ENCODE data around the gene ARHGEF3.

The ARHGEF3 gene

DNA sequence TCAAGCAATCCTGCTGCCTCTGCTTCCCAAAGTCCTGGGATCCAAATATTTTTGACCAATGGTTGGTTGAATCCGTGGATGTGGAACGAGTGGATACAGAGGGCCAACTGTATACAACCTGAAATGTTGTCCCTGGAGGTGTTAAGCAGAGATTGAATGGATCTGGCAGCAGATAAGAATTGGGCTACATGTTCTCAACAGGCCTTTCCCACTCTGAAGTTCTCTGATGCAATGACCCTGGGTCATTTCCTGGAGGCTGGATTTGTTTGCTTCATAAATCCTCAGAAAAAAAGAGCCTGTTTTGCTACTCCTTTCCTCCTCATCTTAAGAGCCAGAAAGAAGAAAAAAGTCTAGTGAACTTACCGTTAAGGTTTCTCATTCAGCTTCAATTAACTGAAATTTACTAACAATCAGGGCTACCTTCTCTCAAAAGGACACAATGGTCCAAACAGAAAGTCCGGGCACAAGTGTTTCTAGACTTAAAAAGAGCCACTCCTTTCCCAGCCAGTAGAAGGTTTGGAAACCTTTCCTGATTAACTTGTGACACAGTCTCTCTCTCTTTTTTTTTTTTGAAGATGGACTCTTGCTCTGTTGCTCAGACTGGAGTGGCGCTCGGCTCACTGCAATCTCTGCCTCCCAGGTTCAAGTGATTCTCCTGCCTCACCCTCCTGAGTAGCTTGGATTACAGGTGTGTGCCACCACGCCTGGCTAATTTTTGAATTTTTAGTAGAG lies 6.5 kb downstream of the ARHGEF3 start:
- DNase-seq (ENCODE audit: low read depth), result peak; percentile 26

GRCh38 chr3:56792193-56792592 lies 9.6 kb downstream of the ARHGEF3 start:
- no peak for DNase-seq (ENCODE audit: low read depth)

DNA sequence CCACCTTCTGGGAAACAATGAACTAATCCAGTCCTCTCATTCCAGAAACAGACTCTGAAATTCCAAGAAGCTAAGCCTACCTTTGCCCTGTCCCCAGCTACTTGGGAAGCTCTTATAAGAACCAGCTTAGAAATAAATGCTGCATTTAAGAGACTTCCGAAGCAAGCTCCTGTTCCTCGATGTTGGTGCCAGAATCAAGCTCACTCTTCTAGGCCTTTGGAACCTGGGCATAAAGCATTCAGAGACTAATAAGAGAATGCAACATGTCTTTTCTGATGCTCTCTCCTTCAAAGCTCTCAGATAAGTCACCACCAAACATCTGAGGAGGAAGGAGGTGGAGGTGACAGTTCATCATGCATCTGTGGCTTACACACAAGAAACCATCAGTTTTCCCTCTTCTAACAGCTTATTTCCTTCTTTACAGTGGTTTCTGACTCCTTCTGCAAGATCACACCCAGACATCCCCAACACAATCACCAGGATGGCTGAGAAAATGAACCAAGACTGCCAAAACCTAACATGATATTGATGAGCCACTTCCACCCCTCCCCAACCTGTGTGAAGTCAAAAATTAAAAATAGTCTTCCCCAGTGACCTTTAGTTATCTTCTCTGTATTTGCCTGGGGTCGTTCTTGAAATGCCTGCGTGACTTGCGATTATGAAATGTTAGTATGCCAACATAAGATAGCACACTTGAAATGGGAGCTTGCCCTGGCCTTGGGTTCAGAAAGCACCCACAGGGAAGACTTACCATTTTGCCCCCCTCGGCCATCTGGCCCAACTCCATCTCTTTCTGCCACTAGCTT lies 11.5 kb downstream of the ARHGEF3 start:
- no peak for DNase-seq (ENCODE audit: low read depth)

DNA sequence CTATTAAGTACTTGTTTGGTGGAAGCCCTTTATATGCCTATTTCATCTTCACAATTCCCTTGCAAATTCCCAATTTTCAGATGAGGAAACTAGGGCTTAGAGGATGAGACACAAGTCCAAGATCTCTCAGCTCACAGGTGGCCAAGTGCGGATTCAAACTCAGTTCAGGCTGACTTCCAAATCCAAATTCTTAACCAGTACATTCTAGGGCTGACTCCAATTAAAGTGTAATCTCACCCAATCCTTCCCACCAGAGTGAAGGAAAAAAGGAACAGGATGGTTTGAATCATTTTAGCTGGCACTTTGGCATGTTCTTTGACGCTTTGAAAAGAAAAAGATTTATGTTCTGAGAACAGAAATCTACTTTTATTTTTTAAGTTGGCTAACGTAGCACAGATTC lies 12.7 kb downstream of the ARHGEF3 start:
- DNase-seq (ENCODE audit: low read depth), result no peak

DNA sequence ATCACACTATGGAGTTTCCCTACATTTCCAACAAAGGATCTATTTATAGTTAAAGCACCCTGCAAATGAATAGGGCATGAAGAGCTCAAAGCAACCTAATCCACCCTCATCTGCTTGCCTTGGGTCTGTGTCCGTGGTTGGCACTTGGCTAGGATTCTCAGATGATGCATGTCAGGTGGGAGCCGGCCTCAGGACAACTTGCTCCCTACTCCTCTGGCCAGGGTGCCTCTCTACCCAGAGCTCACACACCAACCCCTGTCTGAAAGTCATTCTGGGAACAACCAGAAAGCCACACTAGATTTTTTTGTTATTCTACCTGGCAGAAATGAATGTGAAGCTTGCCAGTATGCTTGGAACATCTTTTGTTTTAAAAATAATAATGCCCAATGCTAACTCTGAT lies 13.2 kb downstream of the ARHGEF3 start:
- no peak for DNase-seq (ENCODE audit: low read depth)

- DNase-seq (ENCODE audit: low read depth), result no peak
These were observed 13.9 kb downstream of the ARHGEF3 start for GRCh38 chr3:56787784-56788256.

DNA sequence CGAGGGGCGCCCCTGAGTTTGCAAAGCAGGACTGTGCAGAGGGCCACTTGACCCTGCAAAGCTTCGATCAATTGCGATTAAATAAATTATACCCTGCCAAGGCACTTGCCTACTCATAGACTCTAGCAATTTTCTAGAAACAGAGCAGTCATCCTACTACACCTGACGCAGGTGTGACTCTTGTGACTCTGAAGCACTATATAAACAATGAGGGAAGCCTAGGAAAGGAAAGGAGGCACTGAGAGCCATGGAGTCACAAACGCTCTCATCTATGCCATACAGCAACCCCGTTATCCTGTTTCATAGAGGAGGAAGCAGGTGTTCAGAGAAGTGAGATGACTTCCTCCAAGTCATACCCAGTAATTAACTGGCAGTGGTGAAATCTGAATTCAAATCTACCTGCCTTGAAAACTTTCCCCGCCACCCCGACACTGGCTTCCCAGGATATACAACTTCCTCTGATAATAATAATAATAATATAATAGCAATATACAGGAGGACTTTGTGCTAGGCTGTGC lies 14.4 kb downstream of the ARHGEF3 start:
- DNase-seq (ENCODE audit: low read depth), result no peak

DNA sequence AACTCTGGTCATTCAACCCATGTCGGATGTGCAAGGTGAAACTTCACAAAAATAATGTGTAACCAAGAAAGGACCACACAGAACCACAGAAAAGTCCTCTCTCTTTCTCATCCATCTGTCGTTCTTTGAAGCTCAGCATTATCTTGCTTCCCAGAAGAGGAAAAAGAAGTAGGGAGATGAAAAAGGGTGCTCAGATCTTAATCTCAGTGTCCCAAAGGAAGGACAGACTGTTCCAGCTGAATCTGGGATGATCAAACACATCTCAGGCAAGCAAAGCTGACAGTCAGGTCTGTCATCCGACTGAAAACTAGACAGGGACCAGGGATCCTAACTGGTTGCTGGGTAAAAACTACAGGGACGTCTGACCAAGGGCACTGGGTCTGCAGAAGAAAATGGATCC lies 16.2 kb downstream of the ARHGEF3 start:
- DNase-seq (ENCODE audit: low read depth), result no peak

DNA sequence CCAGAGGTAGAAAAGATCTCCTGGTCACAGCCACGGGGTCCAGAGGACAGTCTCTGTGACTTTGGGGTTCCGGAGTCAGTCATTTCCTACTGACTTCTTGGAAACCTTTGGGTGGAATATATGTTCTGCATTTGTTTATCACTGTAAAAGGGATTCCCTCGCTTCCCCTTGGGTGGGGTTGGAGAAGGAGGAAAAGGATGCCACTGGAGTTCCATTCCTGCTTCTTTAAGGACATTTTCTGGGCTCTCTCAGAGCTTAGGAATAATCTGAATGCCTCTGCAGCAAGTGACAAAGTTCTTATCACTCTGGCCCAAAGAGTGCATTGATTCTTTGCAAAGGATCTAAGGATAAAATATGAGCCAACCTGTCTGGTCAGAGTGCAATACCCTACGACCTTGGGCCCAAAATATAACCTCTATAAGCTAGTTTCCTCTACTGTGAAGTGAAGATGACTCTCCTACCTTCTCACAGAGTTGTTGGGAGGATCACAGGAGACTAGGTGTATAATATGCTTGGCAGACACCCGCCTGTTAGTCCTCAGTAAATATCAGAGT lies 17.2 kb downstream of the ARHGEF3 start:
- no peak for DNase-seq (ENCODE audit: low read depth)

DNA sequence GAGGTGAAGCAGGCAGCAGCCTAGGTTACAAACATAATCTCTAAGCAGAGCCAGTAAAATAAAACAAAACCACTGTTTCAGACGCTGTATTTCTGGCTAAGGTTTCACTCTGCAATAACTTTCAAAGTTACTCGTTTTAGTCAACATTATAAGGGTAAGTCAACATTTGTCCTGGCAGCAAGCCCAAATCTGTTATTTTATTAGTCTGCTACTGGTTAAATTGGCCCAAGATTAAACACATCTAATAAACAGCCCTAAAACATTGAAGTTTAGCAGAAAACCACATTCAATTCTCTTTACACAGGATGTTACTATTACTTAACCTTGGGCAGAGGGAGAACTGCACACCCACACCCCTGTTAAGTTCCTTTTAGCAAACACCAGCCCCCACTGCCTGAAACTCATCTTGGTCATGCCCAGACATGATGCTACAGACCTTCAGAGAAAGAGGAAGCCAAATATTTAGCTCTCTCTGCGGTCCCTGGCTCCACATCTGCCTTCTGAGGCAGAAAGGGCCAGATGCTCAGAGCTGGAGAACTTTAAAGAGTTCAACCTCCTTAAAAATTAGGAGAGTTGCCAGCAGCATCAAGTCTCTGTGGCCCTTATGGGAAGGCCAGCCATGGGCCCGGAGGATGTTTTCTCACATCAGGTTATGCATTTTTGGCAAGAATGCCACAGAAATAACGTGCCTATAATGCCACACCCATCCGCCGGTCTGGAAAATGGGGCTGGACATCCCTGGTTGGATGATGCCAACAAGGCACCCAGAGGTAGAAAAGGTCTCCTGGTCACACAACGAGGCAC lies 17.9 kb downstream of the ARHGEF3 start:
- peak; percentile 70 for DNase-seq (ENCODE audit: low read depth)

- no peak for DNase-seq (ENCODE audit: low read depth)
These were observed 18.8 kb downstream of the ARHGEF3 start for GRCh38 chr3:56782906-56783305.

GRCh38 chr3:56782215-56782614 lies 19.5 kb downstream of the ARHGEF3 start:
- no peak for DNase-seq (ENCODE audit: low read depth)

DNA sequence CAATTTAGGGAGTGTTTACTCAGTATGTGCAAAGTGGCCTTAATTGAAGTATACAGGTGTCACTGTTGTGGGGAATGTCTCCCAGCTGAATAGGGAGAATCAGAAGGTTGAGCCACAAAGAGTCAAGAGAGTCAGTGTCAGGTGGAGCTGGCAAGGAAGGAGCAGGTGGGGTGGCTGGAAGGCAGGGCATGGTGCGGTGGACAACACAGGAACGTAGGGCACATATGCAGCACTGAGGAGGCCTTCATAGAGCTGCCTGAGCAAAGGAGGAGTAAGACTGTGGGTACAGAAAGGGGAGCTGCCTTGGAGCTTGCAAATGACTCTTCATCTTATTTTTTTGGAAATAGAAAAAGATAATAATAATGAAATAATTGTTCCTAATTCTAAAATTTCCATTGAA lies 20.0 kb downstream of the ARHGEF3 start:
- no peak for DNase-seq (ENCODE audit: low read depth)

DNA sequence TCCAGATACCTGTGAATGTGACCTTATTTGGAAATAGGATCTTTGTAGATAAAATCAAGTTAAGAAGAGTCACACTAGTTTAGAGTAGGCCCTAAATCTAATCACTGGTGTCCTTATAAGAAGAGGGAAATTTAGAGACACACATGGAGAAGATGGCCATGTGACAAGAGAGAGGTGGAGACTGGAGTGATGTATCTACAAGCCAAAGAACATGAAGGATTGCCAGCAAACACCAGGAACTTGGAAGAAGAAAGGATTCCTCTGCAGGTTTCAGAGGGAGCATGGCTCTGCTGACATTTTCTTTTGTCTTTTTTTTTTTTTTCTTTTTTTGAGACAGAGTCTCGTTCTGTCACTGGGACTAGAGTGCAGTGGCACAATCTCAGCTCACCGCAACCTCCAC lies 20.8 kb downstream of the ARHGEF3 start:
- DNase-seq (ENCODE audit: low read depth), result no peak

DNA sequence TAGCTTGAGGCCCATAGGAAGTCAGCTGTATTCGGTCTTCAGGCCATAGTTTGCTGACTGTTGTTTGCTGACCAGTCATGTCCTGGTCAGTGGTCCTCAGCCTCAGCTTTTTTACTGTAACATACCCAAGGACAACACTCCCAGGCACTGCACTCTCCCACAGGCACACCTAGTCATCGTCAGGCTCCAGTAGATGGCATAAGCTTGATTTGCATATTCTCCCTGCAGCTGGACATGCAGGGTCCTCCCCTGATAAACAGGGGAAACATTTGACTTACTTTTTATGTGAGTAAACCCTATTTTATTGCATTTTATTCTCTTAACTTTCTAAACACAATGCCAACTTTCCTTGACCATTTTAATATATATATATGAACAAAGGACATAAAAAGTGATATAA lies 22.9 kb downstream of the ARHGEF3 start:
- DNase-seq (ENCODE audit: low read depth), result no peak

- no peak for DNase-seq (ENCODE audit: low read depth)
These were observed 25.2 kb downstream of the ARHGEF3 start for GRCh38 chr3:56776556-56776950.

GRCh38 chr3:56775838-56776555 lies 25.8 kb downstream of the ARHGEF3 start:
- DNase-seq (ENCODE audit: low read depth), result no peak

- no peak for DNase-seq (ENCODE audit: low read depth)
These were observed 26.3 kb downstream of the ARHGEF3 start for GRCh38 chr3:56775445-56775837.

DNA sequence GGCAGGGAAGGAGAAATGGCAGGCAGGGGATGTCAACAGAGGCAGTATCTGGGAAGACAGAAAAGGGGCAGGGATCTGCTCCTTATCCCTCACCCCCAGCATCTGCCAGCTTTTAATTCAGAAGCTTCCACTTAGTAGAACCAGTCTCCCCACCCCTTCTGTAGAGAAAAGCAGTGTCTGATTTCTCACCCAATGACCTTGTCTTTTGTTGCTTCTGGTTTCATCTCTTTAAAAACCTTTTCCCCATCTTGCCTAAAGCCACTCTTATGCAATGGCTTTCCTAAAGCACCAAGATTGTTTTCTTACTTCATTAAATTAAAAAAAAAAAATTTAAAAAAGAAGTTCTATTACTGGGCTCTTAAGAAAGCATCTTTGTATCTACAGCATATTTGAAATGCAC lies 27.8 kb downstream of the ARHGEF3 start:
- DNase-seq (ENCODE audit: low read depth), result no peak

DNA sequence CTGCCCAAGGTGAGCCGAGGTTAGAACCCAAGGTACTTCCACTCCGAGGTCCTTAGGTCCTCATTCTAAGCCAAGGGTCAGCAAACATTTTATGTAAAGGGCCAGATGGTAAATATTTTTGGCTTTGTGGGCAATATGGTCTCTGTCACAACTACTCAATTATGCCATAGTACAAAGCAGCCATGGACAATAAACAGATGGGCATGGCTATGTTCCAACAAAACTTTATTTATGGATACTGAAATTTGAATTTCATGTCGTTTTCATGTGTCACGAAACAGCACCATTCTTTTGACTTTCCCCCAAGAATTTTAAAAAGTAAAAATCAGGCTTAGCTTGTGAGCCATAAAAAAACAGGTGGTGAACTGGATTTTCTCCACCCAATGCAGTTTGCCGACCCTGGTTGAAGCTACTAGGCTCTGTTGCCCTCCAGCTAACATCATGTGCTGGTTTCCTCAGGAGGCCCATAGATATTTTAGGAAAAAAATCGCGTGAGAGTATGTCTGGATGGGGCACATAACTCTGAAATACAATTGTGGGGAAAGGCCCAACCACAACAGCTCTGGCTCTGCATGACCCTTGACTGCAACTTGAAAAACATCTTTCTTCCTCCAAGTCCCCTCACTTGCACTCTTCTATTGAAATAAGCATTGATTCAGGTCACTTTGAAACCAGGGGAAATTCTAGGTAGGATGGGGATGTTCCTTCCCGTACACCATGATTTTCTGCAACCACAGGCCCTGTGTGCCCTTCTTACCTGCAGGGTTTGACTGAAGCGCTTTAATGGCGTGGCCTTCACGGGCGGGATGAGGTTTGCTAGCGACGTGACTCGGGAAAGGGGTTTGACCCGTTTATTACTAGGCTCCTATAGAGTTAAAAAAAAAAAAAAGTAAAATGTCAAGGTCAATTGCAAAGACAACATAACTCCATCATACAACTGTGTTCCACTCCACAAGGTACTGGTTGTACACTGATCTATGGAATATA lies 28.5 kb downstream of the ARHGEF3 start:
- DNase-seq (ENCODE audit: low read depth), result no peak

Data from EH (cell line).